NCI-H748 (cell line): Measurements from ENCODE around the gene WWOX.

Source experiments
- DNase-seq: peaks from one replicate; lab custom pipeline; 2025; ENCODE audit not compliant: unreplicated experiment; lab: John Stamatoyannopoulos, UW

Gene WWOX

GRCh38 chr16:78915811-78916345 lies 816.4 kb downstream of the WWOX start:
- DNase-seq, result peak; percentile 7

GRCh38 chr16:78916928-78917545 lies 817.6 kb downstream of the WWOX start:
- DNase-seq, result no peak

GRCh38 chr16:78918805-78919305 lies 819.4 kb downstream of the WWOX start:
- DNase-seq, result no peak

GRCh38 chr16:78919852-78920251 lies 820.4 kb downstream of the WWOX start:
- DNase-seq, result no peak

GRCh38 chr16:78920621-78921020 lies 821.2 kb downstream of the WWOX start:
- no peak for DNase-seq

- DNase-seq, result peak; percentile 48
These were observed 825.8 kb downstream of the WWOX start for GRCh38 chr16:78925083-78925767.

- peak; percentile 62 for DNase-seq
These were observed 827.3 kb downstream of the WWOX start for GRCh38 chr16:78926723-78927210.

GRCh38 chr16:78927766-78928165 lies 828.3 kb downstream of the WWOX start:
- no peak for DNase-seq

- no peak for DNase-seq
These were observed 830.4 kb downstream of the WWOX start for GRCh38 chr16:78929841-78930240.

- DNase-seq, result peak; percentile 28
These were observed 831.1 kb downstream of the WWOX start for GRCh38 chr16:78930561-78930960.

GRCh38 chr16:78931267-78931666 lies 831.8 kb downstream of the WWOX start:
- DNase-seq, result no peak

GRCh38 chr16:78931678-78932077 lies 832.2 kb downstream of the WWOX start:
- no peak for DNase-seq

- DNase-seq, result no peak
These were observed 833.0 kb downstream of the WWOX start for GRCh38 chr16:78932355-78932943.

GRCh38 chr16:78936060-78936459 lies 836.6 kb downstream of the WWOX start:
- no peak for DNase-seq

- DNase-seq, result no peak
These were observed 840.1 kb downstream of the WWOX start for GRCh38 chr16:78939597-78939996.

- DNase-seq, result no peak
These were observed 843.3 kb downstream of the WWOX start for GRCh38 chr16:78942625-78943245.

- no peak for DNase-seq
These were observed 845.9 kb downstream of the WWOX start for GRCh38 chr16:78945336-78945735.

- DNase-seq, result no peak
These were observed 847.1 kb downstream of the WWOX start for GRCh38 chr16:78946556-78946955.

GRCh38 chr16:78950768-78951167 lies 851.3 kb downstream of the WWOX start:
- no peak for DNase-seq

- no peak for DNase-seq
These were observed 853.2 kb downstream of the WWOX start for GRCh38 chr16:78952630-78953029.

GRCh38 chr16:78953526-78953925 lies 854.1 kb downstream of the WWOX start:
- DNase-seq, result no peak
